Measurements from ENCODE around the gene HEXIM1. TPM values are rescaled to one million over a fixed set of nuclear protein-coding genes. Genes with fewer than 3 reads are reported as not detected.

HEXIM1 gene
- total RNA-seq, 2 experiments from 2014 or later: 50.5 to 50.9 TPM

DNA sequence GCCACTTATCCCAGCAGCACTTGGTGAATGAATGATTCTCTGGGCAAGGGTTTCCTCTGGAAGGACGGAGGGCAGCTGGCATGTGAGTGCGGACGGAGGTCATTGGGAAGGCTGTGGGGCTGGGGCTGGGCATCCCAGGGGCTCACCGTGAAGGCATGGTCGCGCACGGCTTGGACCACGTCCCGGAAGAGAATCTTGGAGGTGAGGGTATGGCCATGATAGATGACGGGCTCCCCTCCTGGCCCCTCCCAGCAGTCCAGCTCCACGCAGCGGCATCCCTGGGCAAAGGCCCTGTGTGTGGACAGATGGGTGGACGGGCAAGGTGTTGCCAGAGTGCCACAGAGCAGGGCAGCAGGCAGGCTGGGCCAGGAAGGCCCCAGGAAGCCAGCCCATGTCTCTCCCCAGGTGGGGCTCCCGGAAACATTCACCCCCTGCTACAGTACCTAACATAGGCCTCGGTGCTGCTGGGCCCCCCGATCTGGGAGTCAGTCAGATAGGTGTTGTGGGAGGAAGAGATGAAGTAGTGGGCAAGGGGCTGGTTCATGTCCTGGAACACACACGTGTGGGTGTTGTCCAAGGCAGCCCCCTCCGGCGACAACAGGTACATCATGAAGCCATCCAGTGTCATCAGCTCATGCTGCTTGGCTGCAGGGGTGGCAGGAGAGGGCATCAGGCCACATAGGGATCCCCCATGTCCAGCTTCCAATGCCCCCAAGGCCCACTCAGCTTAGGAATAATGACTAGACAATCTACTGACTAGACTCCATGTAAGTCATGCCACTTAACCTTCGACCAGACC is 30.2 kb upstream of the HEXIM1 start:
- TF ChIP-seq, protein P1, sequence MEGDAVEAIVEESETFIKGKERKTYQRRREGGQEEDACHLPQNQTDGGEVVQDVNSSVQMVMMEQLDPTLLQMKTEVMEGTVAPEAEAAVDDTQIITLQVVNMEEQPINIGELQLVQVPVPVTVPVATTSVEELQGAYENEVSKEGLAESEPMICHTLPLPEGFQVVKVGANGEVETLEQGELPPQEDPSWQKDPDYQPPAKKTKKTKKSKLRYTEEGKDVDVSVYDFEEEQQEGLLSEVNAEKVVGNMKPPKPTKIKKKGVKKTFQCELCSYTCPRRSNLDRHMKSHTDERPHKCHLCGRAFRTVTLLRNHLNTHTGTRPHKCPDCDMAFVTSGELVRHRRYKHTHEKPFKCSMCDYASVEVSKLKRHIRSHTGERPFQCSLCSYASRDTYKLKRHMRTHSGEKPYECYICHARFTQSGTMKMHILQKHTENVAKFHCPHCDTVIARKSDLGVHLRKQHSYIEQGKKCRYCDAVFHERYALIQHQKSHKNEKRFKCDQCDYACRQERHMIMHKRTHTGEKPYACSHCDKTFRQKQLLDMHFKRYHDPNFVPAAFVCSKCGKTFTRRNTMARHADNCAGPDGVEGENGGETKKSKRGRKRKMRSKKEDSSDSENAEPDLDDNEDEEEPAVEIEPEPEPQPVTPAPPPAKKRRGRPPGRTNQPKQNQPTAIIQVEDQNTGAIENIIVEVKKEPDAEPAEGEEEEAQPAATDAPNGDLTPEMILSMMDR (IDR thresholded peaks at IDR 0.05): no peak
- no peaks in the 10 kb centered on the region for H3K27me3 ChIP-seq (ENCODE audit: control insufficient read depth in 1 of 2, insufficient read depth in 2 of 2, low read length in 2 of 2)
- H3K4me3 ChIP-seq (ENCODE audit: low read length): no peak overlapping the region
- Mint-ChIP-seq H3K4me3 (no peak overlapping the region), H3K4me1 (ENCODE audit: low read depth) (no peaks in the 10 kb centered on the region), H3K36me3 (ENCODE audit: low read depth) (no peaks in the 10 kb centered on the region), H3K9me3 (no peaks in the 10 kb centered on the region), H3K27ac (no peak overlapping the region), H3K27me3 (no peaks in the 10 kb centered on the region)
- H3K27ac ChIP-seq (ENCODE audit: low read depth in 1 of 2, low read length in 2 of 2): no peak overlapping the region
- intact Hi-C loops (cut with DNase I, micrococcal nuclease): no loop called here
- no peak for DNase-seq
- CTCF ChIA-PET: interaction anchor here (1.4 kb wide), 1 partner anchor 17 kb away, joined by 4 read pairs; the partner anchor contains the start of gene ACBD4
- H3K9me3 ChIP-seq (ENCODE audit: control insufficient read depth in 1 of 2, insufficient read depth in 1 of 2, low read length in 2 of 2): no peaks in the 10 kb centered on the region
- H3K36me3 ChIP-seq (ENCODE audit: insufficient read depth, low read length): no peaks in the 10 kb centered on the region
- no peak for ATAC-seq (ENCODE audit: poor library complexity)
- H3K4me1 ChIP-seq (ENCODE audit: insufficient read depth, low read length): no peaks in the 10 kb centered on the region
- POLR2A ChIA-PET: no interaction called here

DNA sequence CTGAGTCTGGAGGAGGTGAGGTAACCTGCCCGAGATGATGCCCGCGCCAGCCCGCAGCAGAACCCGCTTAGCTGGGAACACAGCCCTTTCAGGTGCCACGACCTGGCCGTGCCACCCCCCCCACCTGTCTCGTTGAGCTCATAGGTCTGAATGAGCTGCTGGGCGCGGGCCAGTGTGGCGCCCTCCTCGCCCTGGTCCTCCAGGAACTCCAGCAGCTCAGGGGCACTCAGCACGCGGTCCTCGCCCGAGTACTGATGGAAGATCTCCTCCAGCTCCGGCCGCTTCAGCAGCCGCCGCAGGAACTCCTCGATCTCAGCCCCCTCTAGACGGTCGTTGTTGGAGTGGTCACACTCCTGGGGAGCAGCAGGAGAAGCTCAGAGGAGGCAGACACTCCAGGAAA is 29.6 kb upstream of the HEXIM1 start:
- no peaks in the 10 kb centered on the region for H3K27me3 Mint-ChIP-seq
- Histone ChIP-seq H3K27me3 (ENCODE audit: control insufficient read depth in 1 of 2, insufficient read depth in 2 of 2, low read length in 2 of 2) (no peaks in the 10 kb centered on the region), H3K4me1 (ENCODE audit: insufficient read depth, low read length) (peaks cover 1% of the 10 kb centered on the region), H3K27ac (ENCODE audit: low read depth in 1 of 2, low read length in 2 of 2) (no peak overlapping the region), H3K9me3 (ENCODE audit: control insufficient read depth in 1 of 2, insufficient read depth in 1 of 2, low read length in 2 of 2) (no peaks in the 10 kb centered on the region), H3K4me3 (ENCODE audit: low read length) (no peak overlapping the region), H3K36me3 (ENCODE audit: insufficient read depth, low read length) (no peaks in the 10 kb centered on the region)
- H3K36me3 Mint-ChIP-seq (ENCODE audit: low read depth): no peaks in the 10 kb centered on the region
- no peaks in the 10 kb centered on the region for H3K4me1 Mint-ChIP-seq (ENCODE audit: low read depth)
- ChIA-PET POLR2A (no interaction called here), CTCF (interaction anchor here (1.4 to 1.9 kb wide), 2 partner anchors 17 kb away, joined by 4 to 6 read pairs; partner anchors contain the start of gene ACBD4)
- intact Hi-C loops (cut with DNase I, micrococcal nuclease): no loop called here
- no peak overlapping the region for H3K27ac Mint-ChIP-seq
- TF ChIP-seq, protein P1 (IDR thresholded peaks at IDR 0.05): no peak
- no peak overlapping the region for H3K4me3 Mint-ChIP-seq
- H3K9me3 Mint-ChIP-seq: no peaks in the 10 kb centered on the region
- ATAC-seq (ENCODE audit: poor library complexity) (no peak), DNase-seq (no peak)

DNA sequence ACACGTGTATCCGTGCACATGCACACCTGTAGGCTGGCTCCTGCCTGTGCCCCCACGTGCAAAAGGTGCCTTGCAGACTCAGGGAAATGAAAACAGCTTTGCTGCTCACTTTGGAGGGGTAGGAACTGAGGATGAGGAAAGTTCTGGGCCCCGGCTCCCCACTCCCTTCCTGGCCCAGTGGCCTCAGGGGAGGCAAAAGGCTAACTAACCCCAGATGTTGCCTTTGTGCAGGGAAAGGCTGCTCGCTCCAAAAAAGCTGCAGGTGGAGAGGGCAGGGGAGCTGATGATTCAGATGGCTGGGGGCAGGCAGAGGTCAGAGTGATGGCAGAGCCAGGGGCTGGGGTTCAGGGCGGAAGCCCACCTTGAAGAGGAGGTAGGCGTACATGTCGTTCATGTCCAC is 28.3 kb upstream of the HEXIM1 start:
- Mint-ChIP-seq H3K27me3 (no peaks in the 10 kb centered on the region), H3K4me1 (ENCODE audit: low read depth) (no peaks in the 10 kb centered on the region), H3K9me3 (no peaks in the 10 kb centered on the region), H3K4me3 (no peak overlapping the region), H3K27ac (no peak overlapping the region), H3K36me3 (ENCODE audit: low read depth) (no peaks in the 10 kb centered on the region)
- H3K4me1 ChIP-seq (ENCODE audit: insufficient read depth, low read length): peaks cover 10% of the 10 kb centered on the region
- H3K27me3 ChIP-seq (ENCODE audit: control insufficient read depth in 1 of 2, insufficient read depth in 2 of 2, low read length in 2 of 2): no peaks in the 10 kb centered on the region
- no peaks in the 10 kb centered on the region for H3K9me3 ChIP-seq (ENCODE audit: control insufficient read depth in 1 of 2, insufficient read depth in 1 of 2, low read length in 2 of 2)
- no peaks in the 10 kb centered on the region for H3K36me3 ChIP-seq (ENCODE audit: insufficient read depth, low read length)
- H3K4me3 ChIP-seq (ENCODE audit: low read length): no peak overlapping the region
- intact Hi-C loops (cut with DNase I, micrococcal nuclease): no loop called here
- H3K27ac ChIP-seq (ENCODE audit: low read depth in 1 of 2, low read length in 2 of 2): no peak overlapping the region
- ATAC-seq (ENCODE audit: poor library complexity): no peak
- CTCF ChIA-PET: interaction anchor here (1.9 kb wide), 1 partner anchor 15 kb away, joined by 6 read pairs; the partner anchor contains the start of gene ACBD4
- POLR2A ChIA-PET: no interaction called here
- TF ChIP-seq, protein P1 (IDR thresholded peaks at IDR 0.05): no peak
- no peak for DNase-seq

Data from CD4-positive, alpha-beta T cell (primary cell).